HUES48 (cell line): ENCODE measurements around the gene PIGV.

Source experiments
- H3K27ac ChIP-seq: one replicate; pipeline ENCODE4 v1.7.0; 2013; ENCODE audit warnings: low read depth, low read length, inconsistent platforms
- H3K27me3 ChIP-seq: 2 replicates; pipeline ENCODE4 v1.6.1; 2013; ENCODE audit warnings: mild to moderate bottlenecking, low read length; ENCODE audit not compliant: control insufficient read depth, insufficient read depth
- H3K36me3 ChIP-seq: 2 replicates; pipeline ENCODE4 v1.6.1; 2013; ENCODE audit warnings: low read length; ENCODE audit not compliant: control insufficient read depth, insufficient read depth
- H3K4me1 ChIP-seq: 2 replicates; pipeline ENCODE4 v1.6.1; 2013; ENCODE audit warnings: mild to moderate bottlenecking, low read length; ENCODE audit not compliant: control insufficient read depth, insufficient read depth
- H3K4me3 ChIP-seq: 2 replicates; pipeline ENCODE4 v1.5.1; 2013; ENCODE audit warnings: mild to moderate bottlenecking, low read depth, low read length
- H3K9ac ChIP-seq: 2 replicates; pipeline ENCODE4 v1.6.1; 2013; ENCODE audit warnings: mild to moderate bottlenecking, low read depth, low read length, moderate library complexity
- H3K9me3 ChIP-seq: 2 replicates; pipeline ENCODE4 v1.6.1; 2013; ENCODE audit warnings: low read length; ENCODE audit not compliant: control insufficient read depth, insufficient read depth

The PIGV gene

GRCh38 chr1:26826261-26827105, 38.7 kb downstream of the PIGV start, which contains the start of gene ZDHHC18:
Gene ZDHHC18 (plus strand): TSS chr1:26826688. CDS start chr1:26826805, 117 bp downstream.
- Histone ChIP-seq H3K9ac (peak within 1 kb of the TSS; percentile 66; the same call in 1 of the 2 replicates), H3K27ac (peak within 1 kb of the TSS; percentile 28)

GRCh38 chr1:26827106-26827604, 39.4 kb downstream of the PIGV start:
- Histone ChIP-seq H3K9me3 (no peaks in the 10 kb centered on the region), H3K27me3 (no peaks in the 10 kb centered on the region), H3K36me3 (peaks cover 8% of the 10 kb centered on the region), H3K4me3 (peak overlapping the region; percentile 76), H3K9ac (no peak overlapping the region), H3K4me1 (peaks cover 12% of the 10 kb centered on the region), H3K27ac (peak overlapping the region; percentile 28)

More at GRCh38 chr1:26826261-26827105, 38.7 kb downstream of the PIGV start, which contains the start of gene ZDHHC18:
- Histone ChIP-seq H3K36me3 (peaks cover 1% of the 10 kb centered on the region; the same call in 1 of the 2 replicates), H3K4me3 (peak within 1 kb of the TSS; percentile 76), H3K9me3 (no peaks in the 10 kb centered on the region), H3K4me1 (peaks cover 12% of the 10 kb centered on the region), H3K27me3 (no peaks in the 10 kb centered on the region)

GRCh38 chr1:26827663-26828062, 39.9 kb downstream of the PIGV start:
- no peak overlapping the region for H3K27ac ChIP-seq
- H3K36me3 ChIP-seq, result peaks cover 13% of the 10 kb centered on the region
- no peaks in the 10 kb centered on the region for H3K9me3 ChIP-seq
- H3K27me3 ChIP-seq, result no peaks in the 10 kb centered on the region
- peak overlapping the region; percentile 76 for H3K4me3 ChIP-seq
- H3K4me1 ChIP-seq, result peaks cover 12% of the 10 kb centered on the region
- H3K9ac ChIP-seq, result no peak overlapping the region

- Histone ChIP-seq H3K36me3 (peaks cover 22% of the 10 kb centered on the region), H3K9me3 (no peaks in the 10 kb centered on the region), H3K4me3 (no peak overlapping the region), H3K4me1 (peaks cover 12% of the 10 kb centered on the region), H3K27ac (no peak overlapping the region), H3K27me3 (no peaks in the 10 kb centered on the region), H3K9ac (no peak overlapping the region)
Observed at GRCh38 chr1:26828411-26828991, 40.8 kb downstream of the PIGV start.

GRCh38 chr1:26829184-26829911, 41.6 kb downstream of the PIGV start:
- Histone ChIP-seq H3K36me3 (peaks cover 30% of the 10 kb centered on the region), H3K4me1 (peaks cover 12% of the 10 kb centered on the region), H3K27ac (no peak overlapping the region), H3K9ac (no peak overlapping the region), H3K27me3 (no peaks in the 10 kb centered on the region), H3K9me3 (no peaks in the 10 kb centered on the region), H3K4me3 (no peak overlapping the region)

- no peaks in the 10 kb centered on the region for H3K9me3 ChIP-seq
- H3K9ac ChIP-seq, result no peak overlapping the region
- H3K4me3 ChIP-seq, result no peak overlapping the region
- H3K27me3 ChIP-seq, result no peaks in the 10 kb centered on the region
- peaks cover 9% of the 10 kb centered on the region for H3K4me1 ChIP-seq
- H3K27ac ChIP-seq, result no peak overlapping the region
- peaks cover 43% of the 10 kb centered on the region for H3K36me3 ChIP-seq
Observed at GRCh38 chr1:26831059-26831458, 43.3 kb downstream of the PIGV start.

- H3K27me3 ChIP-seq, result no peaks in the 10 kb centered on the region
- no peaks in the 10 kb centered on the region for H3K9me3 ChIP-seq
- no peak overlapping the region for H3K9ac ChIP-seq
- H3K4me1 ChIP-seq, result peaks cover 6% of the 10 kb centered on the region; the same call in 1 of the 2 replicates
- H3K36me3 ChIP-seq, result peaks cover 44% of the 10 kb centered on the region
- no peak overlapping the region for H3K4me3 ChIP-seq
- H3K27ac ChIP-seq, result no peak overlapping the region
Observed at GRCh38 chr1:26831546-26832248, 43.9 kb downstream of the PIGV start.

- H3K9me3 ChIP-seq, result no peaks in the 10 kb centered on the region
Observed at GRCh38 chr1:26832249-26832960, 44.7 kb downstream of the PIGV start.

GRCh38 chr1:26833432-26834405, 46.0 kb downstream of the PIGV start:
- Histone ChIP-seq H3K9me3 (no peaks in the 10 kb centered on the region), H3K27ac (no peak overlapping the region), H3K27me3 (no peaks in the 10 kb centered on the region), H3K4me3 (no peak overlapping the region), H3K36me3 (peaks cover 44% of the 10 kb centered on the region), H3K9ac (no peak overlapping the region), H3K4me1 (no peaks in the 10 kb centered on the region)

More at GRCh38 chr1:26832249-26832960, 44.7 kb downstream of the PIGV start:
- H3K4me3 ChIP-seq, result no peak overlapping the region
- no peak overlapping the region for H3K9ac ChIP-seq
- no peaks in the 10 kb centered on the region for H3K27me3 ChIP-seq
- no peak overlapping the region for H3K27ac ChIP-seq
- peaks cover 5% of the 10 kb centered on the region; the same call in 1 of the 2 replicates for H3K4me1 ChIP-seq
- peaks cover 44% of the 10 kb centered on the region for H3K36me3 ChIP-seq
